Peyer's patch (tissue), 4 donors: ENCODE measurements around the gene DHX58.

Source experiments
- CTCF ChIP-seq, 6 experiments: fragments of 450-650 bp in 4 of 6; fragments of 200-600 bp in 2 of 6; sonication (generic) in 1 of 6; IDR thresholded peaks; one replicate each; pipeline ENCODE4 v1.5.1; 2017 to 2019; ENCODE audit warnings: antibody characterized with exemption in 6 of 6, mild to moderate bottlenecking in 3 of 6, moderate library complexity in 1 of 6
- POLR2A ChIP-seq, 2 donors: fragments of 450-650 bp; IDR thresholded peaks; one replicate each; pipeline ENCODE4 v1.5.1; 2017; ENCODE audit warnings: antibody characterized with exemption in 2 of 2, mild to moderate bottlenecking in 2 of 2, moderate library complexity in 2 of 2

- TF ChIP-seq CTCF (IDR thresholded peaks at IDR 0.05), result no peak
- TF ChIP-seq POLR2A (IDR thresholded peaks at IDR 0.05), result no peak
Measured at GRCh38 chr17:42125565-42125964, 13.1 kb upstream of the DHX58 start.
